HEK293 (cell line): ENCODE results near the gene IL1B.

Experiments
- SETDB1 ChIP-seq: IDR thresholded peaks from one replicate; pipeline ENCODE4 v1.6.1; 2017; ENCODE audit warnings: mild to moderate bottlenecking, low read length, moderate library complexity, mixed read lengths; ENCODE audit not compliant: insufficient read length
- ZNF549 ChIP-seq: fragments of 450-650 bp; IDR thresholded peaks from 2 replicates; pipeline ENCODE4 v1.5.1; 2018; ENCODE audit warnings: missing biosample characterization, missing genetic modification characterization, mild to moderate bottlenecking, inconsistent platforms, moderate library complexity
- ZNF626 ChIP-seq: fragments of 450-650 bp; sonication (Bioruptor Pico); formaldehyde crosslinking; IDR thresholded peaks from 2 replicates; pipeline ENCODE4 v1.5.1; 2018; ENCODE audit warnings: missing biosample characterization, missing genetic modification characterization, inconsistent platforms
- ZSCAN23 ChIP-seq: fragments of 450-650 bp; formaldehyde crosslinking; IDR thresholded peaks from 2 replicates; pipeline ENCODE4 v1.5.1; 2016; ENCODE audit warnings: missing biosample characterization, missing genetic modification characterization
- TF ChIP-seq, protein P1 (sequence below): fragments of 450-650 bp; formaldehyde crosslinking; IDR thresholded peaks from 2 replicates; pipeline ENCODE4 v1.5.1; 2016; ENCODE audit warnings: missing biosample characterization, missing genetic modification characterization
- TF ChIP-seq, protein P2 (sequence below): fragments of 450-650 bp; formaldehyde crosslinking; IDR thresholded peaks from 2 replicates; pipeline ENCODE4 v1.5.1; 2016; ENCODE audit warnings: missing biosample characterization, missing genetic modification characterization
- TF ChIP-seq, protein P3 (sequence below): fragments of 450-650 bp; formaldehyde crosslinking; IDR thresholded peaks from 2 replicates; pipeline ENCODE4 v1.5.1; 2016; ENCODE audit warnings: missing biosample characterization, missing genetic modification characterization
- TF ChIP-seq, protein P4 (sequence below): fragments of 450-650 bp; formaldehyde crosslinking; IDR thresholded peaks from 2 replicates; pipeline ENCODE4 v1.5.1; 2016; ENCODE audit warnings: missing biosample characterization, missing genetic modification characterization

DNA sequence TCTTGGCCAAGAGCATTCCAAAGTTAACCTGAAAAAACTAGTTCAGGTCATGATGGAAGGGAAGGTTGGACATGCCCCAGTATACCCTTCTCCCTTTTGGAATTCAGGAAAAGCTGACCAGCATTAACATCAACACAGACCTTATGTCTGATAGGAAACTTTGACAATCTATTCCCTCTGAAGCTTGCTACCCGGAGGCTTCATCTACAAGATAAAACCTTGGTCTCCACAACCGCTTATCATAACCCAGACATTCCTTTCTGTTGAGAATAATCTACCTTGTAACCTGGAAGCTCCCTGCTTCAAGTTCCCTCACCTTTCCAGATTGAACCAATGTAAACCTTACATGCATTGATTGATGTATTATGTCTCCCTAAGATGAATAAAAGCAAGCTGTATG, 49.7 kb upstream of the IL1B start:
- TF ChIP-seq, protein P1, sequence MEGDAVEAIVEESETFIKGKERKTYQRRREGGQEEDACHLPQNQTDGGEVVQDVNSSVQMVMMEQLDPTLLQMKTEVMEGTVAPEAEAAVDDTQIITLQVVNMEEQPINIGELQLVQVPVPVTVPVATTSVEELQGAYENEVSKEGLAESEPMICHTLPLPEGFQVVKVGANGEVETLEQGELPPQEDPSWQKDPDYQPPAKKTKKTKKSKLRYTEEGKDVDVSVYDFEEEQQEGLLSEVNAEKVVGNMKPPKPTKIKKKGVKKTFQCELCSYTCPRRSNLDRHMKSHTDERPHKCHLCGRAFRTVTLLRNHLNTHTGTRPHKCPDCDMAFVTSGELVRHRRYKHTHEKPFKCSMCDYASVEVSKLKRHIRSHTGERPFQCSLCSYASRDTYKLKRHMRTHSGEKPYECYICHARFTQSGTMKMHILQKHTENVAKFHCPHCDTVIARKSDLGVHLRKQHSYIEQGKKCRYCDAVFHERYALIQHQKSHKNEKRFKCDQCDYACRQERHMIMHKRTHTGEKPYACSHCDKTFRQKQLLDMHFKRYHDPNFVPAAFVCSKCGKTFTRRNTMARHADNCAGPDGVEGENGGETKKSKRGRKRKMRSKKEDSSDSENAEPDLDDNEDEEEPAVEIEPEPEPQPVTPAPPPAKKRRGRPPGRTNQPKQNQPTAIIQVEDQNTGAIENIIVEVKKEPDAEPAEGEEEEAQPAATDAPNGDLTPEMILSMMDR: no peak
- no peak for TF ChIP-seq SETDB1
- TF ChIP-seq ZNF626 (tag by site-specific recombination): no peak
- TF ChIP-seq, protein P2, sequence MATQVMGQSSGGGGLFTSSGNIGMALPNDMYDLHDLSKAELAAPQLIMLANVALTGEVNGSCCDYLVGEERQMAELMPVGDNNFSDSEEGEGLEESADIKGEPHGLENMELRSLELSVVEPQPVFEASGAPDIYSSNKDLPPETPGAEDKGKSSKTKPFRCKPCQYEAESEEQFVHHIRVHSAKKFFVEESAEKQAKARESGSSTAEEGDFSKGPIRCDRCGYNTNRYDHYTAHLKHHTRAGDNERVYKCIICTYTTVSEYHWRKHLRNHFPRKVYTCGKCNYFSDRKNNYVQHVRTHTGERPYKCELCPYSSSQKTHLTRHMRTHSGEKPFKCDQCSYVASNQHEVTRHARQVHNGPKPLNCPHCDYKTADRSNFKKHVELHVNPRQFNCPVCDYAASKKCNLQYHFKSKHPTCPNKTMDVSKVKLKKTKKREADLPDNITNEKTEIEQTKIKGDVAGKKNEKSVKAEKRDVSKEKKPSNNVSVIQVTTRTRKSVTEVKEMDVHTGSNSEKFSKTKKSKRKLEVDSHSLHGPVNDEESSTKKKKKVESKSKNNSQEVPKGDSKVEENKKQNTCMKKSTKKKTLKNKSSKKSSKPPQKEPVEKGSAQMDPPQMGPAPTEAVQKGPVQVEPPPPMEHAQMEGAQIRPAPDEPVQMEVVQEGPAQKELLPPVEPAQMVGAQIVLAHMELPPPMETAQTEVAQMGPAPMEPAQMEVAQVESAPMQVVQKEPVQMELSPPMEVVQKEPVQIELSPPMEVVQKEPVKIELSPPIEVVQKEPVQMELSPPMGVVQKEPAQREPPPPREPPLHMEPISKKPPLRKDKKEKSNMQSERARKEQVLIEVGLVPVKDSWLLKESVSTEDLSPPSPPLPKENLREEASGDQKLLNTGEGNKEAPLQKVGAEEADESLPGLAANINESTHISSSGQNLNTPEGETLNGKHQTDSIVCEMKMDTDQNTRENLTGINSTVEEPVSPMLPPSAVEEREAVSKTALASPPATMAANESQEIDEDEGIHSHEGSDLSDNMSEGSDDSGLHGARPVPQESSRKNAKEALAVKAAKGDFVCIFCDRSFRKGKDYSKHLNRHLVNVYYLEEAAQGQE (tag by site-specific recombination): no peak
- TF ChIP-seq, protein P3, sequence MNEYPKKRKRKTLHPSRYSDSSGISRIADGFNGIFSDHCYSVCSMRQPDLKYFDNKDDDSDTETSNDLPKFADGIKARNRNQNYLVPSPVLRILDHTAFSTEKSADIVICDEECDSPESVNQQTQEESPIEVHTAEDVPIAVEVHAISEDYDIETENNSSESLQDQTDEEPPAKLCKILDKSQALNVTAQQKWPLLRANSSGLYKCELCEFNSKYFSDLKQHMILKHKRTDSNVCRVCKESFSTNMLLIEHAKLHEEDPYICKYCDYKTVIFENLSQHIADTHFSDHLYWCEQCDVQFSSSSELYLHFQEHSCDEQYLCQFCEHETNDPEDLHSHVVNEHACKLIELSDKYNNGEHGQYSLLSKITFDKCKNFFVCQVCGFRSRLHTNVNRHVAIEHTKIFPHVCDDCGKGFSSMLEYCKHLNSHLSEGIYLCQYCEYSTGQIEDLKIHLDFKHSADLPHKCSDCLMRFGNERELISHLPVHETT (tag by site-specific recombination): no peak
- TF ChIP-seq ZNF549 (tag by site-specific recombination): no peak
- no peak for TF ChIP-seq ZSCAN23 (tag by site-specific recombination)
- TF ChIP-seq, protein P4, sequence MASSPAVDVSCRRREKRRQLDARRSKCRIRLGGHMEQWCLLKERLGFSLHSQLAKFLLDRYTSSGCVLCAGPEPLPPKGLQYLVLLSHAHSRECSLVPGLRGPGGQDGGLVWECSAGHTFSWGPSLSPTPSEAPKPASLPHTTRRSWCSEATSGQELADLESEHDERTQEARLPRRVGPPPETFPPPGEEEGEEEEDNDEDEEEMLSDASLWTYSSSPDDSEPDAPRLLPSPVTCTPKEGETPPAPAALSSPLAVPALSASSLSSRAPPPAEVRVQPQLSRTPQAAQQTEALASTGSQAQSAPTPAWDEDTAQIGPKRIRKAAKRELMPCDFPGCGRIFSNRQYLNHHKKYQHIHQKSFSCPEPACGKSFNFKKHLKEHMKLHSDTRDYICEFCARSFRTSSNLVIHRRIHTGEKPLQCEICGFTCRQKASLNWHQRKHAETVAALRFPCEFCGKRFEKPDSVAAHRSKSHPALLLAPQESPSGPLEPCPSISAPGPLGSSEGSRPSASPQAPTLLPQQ (tag by site-specific recombination): no peak
